GM19468 (cell line): Measurements from ENCODE around the gene CLEC19A.

Experiments
- ATAC-seq: cut with Tn5 transposase; IDR thresholded peaks from one replicate; pipeline ENCODE4 v1.9.1; 2021; ENCODE audit warnings: mild to moderate bottlenecking, moderate library complexity, moderate number of reproducible peaks; ENCODE audit not compliant: unreplicated experiment; ENCODE audit errors: extremely low read depth

CLEC19A gene

GRCh38 chr16:19283637-19284036 is 1.9 kb upstream of the CLEC19A start:
- ATAC-seq: no peak

DNA sequence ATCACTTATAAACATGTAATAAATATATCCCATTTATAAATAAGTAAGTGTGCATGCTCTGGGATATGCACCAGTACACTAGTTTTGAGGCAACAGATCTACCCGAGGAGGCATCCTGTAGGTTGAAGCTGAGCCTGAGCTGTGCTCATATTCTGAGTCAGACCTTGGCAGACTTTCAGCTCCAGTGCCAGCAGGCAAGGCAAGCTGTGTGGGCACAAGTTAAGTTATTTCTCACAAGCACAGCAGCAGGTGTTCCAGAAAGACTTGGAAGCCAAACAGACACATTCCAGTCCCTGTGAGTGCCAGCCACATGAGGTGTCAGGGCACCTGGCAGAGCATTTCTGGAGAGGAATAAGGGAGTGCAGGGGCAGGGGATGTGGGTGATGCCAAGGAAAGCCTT is 1.3 kb upstream of the CLEC19A start:
- ATAC-seq: no peak

GRCh38 chr16:19286827-19287226 is 1.3 kb downstream of the CLEC19A start:
- no peak for ATAC-seq

DNA sequence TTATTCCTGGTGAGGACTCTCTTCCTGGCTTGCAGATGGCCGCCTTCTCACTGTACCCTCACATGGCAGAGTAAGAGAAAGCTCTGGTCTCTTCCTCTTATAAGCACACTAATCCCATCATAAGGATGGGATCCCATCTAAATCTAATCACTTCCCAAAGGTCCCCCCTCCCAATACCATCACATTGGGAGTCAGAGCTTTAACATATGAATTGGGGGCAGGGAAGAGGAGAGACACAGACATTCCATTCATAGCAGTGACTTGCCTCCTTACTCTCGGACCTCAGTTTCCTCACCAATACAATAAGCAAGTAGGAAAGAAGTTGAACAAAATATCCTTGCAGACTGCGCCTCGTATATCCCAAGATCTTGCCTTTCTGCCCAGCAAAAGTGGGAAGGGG is 1.7 kb downstream of the CLEC19A start:
- ATAC-seq: no peak

DNA sequence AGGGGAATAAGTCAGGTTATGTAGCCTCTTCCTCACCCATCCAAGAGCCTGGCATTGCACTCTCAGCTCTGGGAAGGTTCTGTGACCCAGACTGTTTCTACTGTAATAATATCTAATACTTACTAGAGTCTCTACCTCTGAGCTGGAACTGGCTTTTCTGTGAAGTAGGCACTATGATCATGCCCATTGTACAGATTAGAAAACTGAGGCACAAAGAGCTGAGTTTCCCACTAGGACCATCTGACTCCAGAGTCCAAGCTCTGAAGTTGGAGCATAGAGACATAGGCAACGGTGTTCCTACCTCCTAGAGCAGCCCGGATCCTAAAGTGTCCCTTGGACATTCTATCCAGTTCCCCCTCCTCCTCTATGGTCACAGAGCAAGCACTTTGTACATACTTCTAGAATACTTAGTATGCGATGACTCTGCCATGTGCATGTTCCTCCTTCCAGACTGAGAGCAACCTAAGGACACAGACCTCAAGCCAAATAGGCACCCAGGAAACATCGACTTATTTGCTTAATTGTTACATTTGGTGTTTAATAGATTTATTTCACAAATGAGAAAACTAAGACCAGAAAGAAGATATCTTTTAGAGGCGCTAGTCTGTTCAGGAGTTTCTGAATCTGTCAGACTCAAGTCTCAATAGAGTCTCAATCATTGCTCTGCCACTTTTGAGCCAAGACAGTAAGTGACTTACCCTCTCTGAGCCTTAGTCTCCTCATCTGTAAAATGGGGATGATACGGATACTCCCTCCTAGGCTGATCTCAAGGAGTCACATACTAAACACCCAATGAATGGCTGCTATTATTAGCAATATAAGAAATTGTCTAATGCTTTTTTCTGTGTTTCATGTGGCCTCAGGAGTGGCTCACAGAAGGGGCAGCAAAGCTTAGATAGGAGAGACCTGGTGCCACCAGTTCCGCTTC is 3.6 kb downstream of the CLEC19A start:
- ATAC-seq: no peak

DNA sequence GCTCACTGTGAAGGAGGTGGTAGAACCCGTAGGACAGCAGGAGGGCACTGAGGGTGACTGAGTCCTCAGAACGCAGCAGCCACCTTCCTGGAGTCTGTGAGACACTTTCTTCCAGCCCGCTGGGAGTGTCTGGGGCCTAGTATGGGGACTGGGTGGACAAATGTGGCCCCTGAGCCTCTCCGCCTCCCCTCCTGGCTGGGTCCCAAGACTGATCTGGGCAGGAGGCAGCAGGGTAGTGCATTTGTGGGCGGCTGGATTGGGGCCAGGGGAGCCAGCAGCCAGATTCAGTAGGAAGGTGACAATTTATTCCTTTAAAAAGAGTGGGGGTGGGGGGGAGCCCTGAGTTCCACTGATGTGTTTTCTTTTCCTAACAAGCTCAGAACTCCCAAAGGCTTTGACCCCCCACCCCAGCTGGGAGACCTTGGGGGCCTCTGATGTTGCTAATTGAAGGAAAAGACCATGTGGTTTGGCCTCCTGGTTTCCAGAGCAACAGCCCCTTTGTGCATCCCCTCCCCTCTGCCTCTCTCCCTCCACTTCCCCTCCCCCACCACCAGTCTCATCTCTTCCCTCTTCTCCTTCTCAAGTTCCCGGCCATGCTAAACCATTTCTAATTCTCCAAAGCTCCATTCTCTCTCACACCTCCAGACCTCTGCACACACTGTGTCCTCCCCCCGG is 4.4 kb downstream of the CLEC19A start:
- ATAC-seq: no peak

- no peak for ATAC-seq
Measured at GRCh38 chr16:19290860-19291259, 5.3 kb downstream of the CLEC19A start.

- ATAC-seq: no peak
Measured at GRCh38 chr16:19291475-19291874, 5.9 kb downstream of the CLEC19A start.

DNA sequence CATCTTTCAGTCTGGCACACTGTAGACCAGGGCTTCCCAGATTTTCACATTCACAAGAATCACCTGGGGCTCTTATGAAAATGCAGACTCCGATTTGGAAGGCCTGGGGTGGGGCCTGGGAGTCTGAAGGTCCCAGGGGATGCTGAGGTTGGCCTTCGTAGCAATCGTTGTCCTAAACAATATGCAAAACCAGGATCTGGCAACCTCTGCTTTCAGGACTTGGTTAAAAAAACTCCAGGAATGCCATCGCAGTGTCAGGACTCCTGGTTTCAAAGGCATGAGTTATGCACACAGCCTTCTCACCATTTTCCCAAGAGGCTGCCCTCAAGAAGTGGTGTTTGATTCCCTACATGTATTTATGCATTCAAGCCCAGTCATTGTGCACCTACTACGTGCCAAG is 6.7 kb downstream of the CLEC19A start:
- no peak for ATAC-seq

GRCh38 chr16:19294156-19294649 is 8.7 kb downstream of the CLEC19A start:
- ATAC-seq: no peak

GRCh38 chr16:19295393-19295792 is 9.9 kb downstream of the CLEC19A start:
- no peak for ATAC-seq

- no peak for ATAC-seq
Measured at GRCh38 chr16:19297454-19297853, 11.9 kb downstream of the CLEC19A start.

GRCh38 chr16:19299565-19299964 is 14.0 kb downstream of the CLEC19A start:
- no peak for ATAC-seq

GRCh38 chr16:19301931-19302330 is 16.4 kb downstream of the CLEC19A start:
- no peak for ATAC-seq

DNA sequence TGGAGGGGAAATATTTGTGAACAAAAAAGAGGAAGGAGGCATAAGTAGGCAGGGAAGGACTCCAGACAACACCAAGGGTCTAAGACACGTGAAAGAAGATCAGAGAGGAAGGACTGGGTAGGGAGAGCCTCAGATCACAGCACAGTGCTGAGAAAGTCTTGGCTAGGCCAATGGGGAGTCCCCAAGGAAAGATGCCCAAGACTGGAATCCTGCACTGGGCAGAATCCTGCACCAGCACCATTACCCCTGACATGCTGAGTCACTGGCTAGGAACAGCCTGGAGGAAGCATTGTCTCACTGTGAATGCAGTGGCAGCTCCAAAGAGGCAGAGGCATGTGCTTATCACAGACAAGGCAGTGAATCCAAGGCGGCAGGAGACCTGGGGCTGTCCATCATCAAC is 19.2 kb downstream of the CLEC19A start:
- no peak for ATAC-seq

- no peak for ATAC-seq
Measured at GRCh38 chr16:19305443-19305842, 19.9 kb downstream of the CLEC19A start.

DNA sequence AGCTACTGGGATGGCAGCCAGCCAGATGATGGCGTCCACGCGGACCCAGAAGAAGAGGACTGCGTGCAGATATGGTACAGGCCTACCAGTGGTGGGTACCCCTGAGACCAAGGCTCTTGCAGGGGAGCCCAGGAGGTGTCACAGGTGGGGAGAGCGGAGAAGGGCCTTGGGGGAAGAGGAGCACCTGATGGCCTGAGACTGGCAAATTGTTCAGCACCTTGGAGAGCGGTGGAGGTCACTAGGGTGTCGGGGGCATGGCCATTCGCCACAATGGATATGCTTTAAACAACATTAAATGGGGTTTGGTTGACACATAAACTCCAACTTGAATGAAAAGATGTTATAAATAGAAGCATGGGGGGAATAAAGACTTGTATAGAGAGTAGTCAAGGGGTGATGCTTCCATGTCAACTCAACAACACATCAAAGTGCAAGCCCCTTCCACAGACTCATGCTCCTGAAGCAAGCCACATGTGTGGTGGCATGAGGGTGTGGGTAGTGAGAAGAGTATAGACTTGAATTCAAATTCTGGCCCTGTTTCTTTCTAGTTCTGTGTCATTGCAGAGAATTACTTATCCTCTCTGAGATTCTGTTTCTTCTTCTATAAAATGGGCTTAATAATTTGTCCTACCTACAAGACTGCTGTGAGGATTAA is 22.2 kb downstream of the CLEC19A start:
- ATAC-seq: no peak

DNA sequence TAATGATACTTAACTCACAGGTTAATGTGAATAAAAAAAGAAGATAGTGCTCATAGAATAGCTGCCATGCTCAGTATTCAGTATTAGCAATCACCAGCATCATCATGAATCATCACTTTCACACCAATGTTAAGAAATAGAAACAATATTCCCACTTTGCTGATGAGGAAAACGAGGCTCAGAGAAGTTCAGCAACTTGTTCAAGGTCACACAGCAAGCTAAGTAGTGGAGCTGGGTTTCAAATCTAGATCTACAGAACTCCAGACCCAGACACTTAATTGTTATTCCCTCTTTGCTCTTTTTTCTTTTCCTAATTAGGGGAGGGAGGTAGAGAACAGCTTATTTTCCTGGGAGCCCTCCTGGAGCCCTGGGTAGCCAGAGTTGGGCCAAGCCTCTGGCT is 22.9 kb downstream of the CLEC19A start:
- no peak for ATAC-seq

DNA sequence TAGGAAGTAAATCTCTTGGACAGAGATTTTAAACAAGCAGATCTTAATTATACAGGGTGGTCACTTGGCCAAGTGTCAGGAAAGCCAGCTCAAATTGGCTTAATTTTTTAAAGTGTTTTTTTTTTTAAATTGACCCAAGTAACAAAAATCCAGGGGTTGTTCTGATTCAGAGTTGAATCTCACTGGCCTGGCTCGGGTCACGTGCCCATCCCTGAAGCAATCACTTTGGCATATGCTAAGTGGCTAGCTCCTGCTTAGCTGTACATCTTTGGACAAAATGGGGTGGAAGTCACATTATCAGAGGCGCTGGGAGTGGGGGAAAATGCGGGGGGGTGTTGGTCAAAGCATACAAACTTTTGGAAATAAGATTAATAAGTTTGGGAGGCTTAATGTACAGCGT is 23.6 kb downstream of the CLEC19A start:
- ATAC-seq: no peak

- ATAC-seq: no peak
Measured at GRCh38 chr16:19314718-19315425, 29.3 kb downstream of the CLEC19A start.
